Cardiac fibroblast (primary cell): ENCODE results near the gene MAP3K1.

ENCODE experiments used
- DNase-seq, 2 donors: peaks; one replicate each; pipeline versions ENCODE4 v3.0.0 to v3.0.0-alpha.2; 2010; ENCODE audit warnings: low read depth in 2 of 2
- H3K4me3 ChIP-seq, 2 donors: replicated peaks in 1 of 2; 1 replicate in 1 of 2; 2 replicates in 1 of 2; pipeline ENCODE4 v1.5.1; 2011; ENCODE audit warnings: low read depth in 2 of 2, low read length in 2 of 2, mild to moderate bottlenecking in 2 of 2, moderate library complexity in 1 of 2
- CTCF ChIP-seq: IDR thresholded peaks from one replicate; pipeline ENCODE4 v1.5.1; 2011; ENCODE audit warnings: low read depth, mild to moderate bottlenecking, low read length, inconsistent platforms

Gene MAP3K1

GRCh38 chr5:56941981-56942380 lies 126.6 kb downstream of the MAP3K1 start:
- DNase-seq: no peak

More at GRCh38 chr5:56941981-56942380, 126.6 kb downstream of the MAP3K1 start:
- no peak for TF ChIP-seq CTCF
- no peak overlapping the region for H3K4me3 ChIP-seq
